Heart left ventricle (tissue), 13 donors: ENCODE data around the gene BRD9.

Source experiments
- CTCF ChIP-seq, 12 donors: fragments of 200-600 bp; sonication (generic) in 4 of 12; IDR thresholded peaks; one replicate each; pipeline versions ENCODE4 v1.5.0 to v1.8.0; 2018 to 2022; ENCODE audit warnings: antibody characterized with exemption in 12 of 12, mild to moderate bottlenecking in 5 of 12
- POLR2A ChIP-seq, 2 donors: fragments of 450-650 bp; IDR thresholded peaks; one replicate each; pipeline ENCODE4 v1.6.1; 2017; ENCODE audit warnings: antibody characterized with exemption in 2 of 2, mild to moderate bottlenecking in 2 of 2, moderate library complexity in 2 of 2
- donor health status: ischemic (EF 13 %, LVEDD 7.1; RV severe dilation, severe dysfunction).
- donor health status: DM: no; HTN: yes; CAD: no.
- donor health status: DM: no; HTN: no; CAD: no.
- donor health status: ischemic (EF 25% LVEDD 6.9; RV normal size, moderate dysfunction).
- donor health status: ischemic (EF 25% LVEDD 5.7; RV mildly dilated, moderate dysfunction).
- donor health status: ischemic (EF 35%, LVEDD 5.7; RV mildly dilated, moderate dysfunction).
- donor health status: nonischemic (EF 11% LVEDD 7.7; RV severe dilation, severe dysfunction).
- donor health status: DM: yes; HTN: yes; CAD: no.
- donor health status: PGD.
- donor health status: ischemic (EF 29% LVEDD 5.4; RV normal size, mild dysfunction).
- donor health status: nonischemic (EF 23%, LVEDD 6.1; RV moderate dilation, normal function).

DNA sequence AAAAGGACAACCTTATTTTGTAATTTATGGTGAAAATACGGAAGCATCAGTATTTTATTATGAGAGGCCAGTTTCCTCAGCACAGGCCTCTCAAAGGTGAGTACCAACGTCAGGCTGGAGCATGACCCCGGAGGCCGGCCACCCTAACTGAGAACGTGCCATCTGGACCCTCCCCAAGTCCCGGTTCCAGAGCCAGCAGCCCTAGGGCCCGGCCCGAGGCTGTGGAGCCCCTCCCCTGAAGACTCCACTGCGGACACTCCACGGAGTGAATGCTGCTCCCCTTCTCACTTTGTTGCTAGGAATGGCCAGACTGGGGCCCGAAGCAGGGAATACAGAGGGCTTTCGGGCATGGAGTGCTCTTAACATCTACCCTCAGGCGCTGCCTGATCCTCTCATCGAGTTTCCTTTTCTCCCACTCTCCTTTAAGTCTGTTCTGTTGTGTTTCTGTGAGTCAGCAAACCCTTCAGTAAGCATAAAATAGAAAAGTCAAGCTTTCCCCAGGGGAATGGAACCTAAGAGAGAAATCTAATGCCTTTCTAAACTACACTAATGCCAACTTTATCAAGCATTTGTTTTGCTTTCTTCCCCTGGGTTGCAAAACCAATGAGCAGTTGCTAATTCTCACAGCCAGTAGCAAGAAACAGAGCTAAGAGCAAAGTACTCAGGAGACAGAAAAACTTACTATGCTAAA, 4.5 kb downstream of the BRD9 start:
- TF ChIP-seq POLR2A (IDR thresholded peaks at IDR 0.05) = no peak
- no peak for TF ChIP-seq CTCF (IDR thresholded peaks at IDR 0.05)
